PC-3 (cell line): ENCODE data around the gene BAIAP2. TPM values are rescaled to one million over a fixed set of nuclear protein-coding genes. Genes with fewer than 3 reads are reported as not detected.

ENCODE experiments used
- ATAC-seq: fragments of 200-7000 bp; cut with Tn5 transposase; 2 replicates; pipeline ENCODE4 v1.9.1; 2020; ENCODE audit warnings: mild to moderate bottlenecking, moderate library complexity
- BruUV-seq: library from RNA; stranded (reverse); fragments of 400-500 nt; replicated peaks from 2 replicates; lab custom pipeline; 2021; lab: Mats Ljungman, UMichigan
- CTCF ChIA-PET: fragments of 300-600 bp; sonication (Branson Sonifier 250); formaldehyde crosslinking; loops from one replicate; lab custom pipeline; 2022; ENCODE audit warnings: antibody characterized with exemption; lab: Charles Lee
- POLR2A ChIA-PET: fragments of 300-600 bp; sonication (Branson Sonifier 250); formaldehyde crosslinking; loops from one replicate; lab custom pipeline; 2022; ENCODE audit warnings: antibody characterized with exemption; ENCODE audit not compliant: unreplicated experiment; lab: Charles Lee
- DNase-seq: peaks from one replicate; pipeline ENCODE4 v3.0.0-alpha.2; 2015
- H2AFZ ChIP-seq: fragments of 300-600 bp; sonication (generic); 2 replicates; pipeline ENCODE4 v1.6.0; 2016; ENCODE audit warnings: antibody characterized with exemption, low read length
- H3F3A ChIP-seq: fragments of 300-600 bp; sonication (generic); one replicate; pipeline ENCODE4 v1.6.0; 2017; ENCODE audit warnings: antibody characterized with exemption, low read length, control low read depth, mild to moderate bottlenecking; ENCODE audit not compliant: unreplicated experiment
- H3K27ac ChIP-seq: fragments of 300-600 bp; sonication (generic); 2 replicates; pipeline ENCODE4 v1.5.1; 2016; ENCODE audit warnings: mild to moderate bottlenecking, low read length
- H3K27me3 ChIP-seq: fragments of 300-600 bp; sonication (generic); 2 replicates; pipeline ENCODE4 v1.6.1; 2016; ENCODE audit warnings: low read length, mixed read lengths
- H3K36me3 ChIP-seq: fragments of 300-600 bp; sonication (generic); 2 replicates; pipeline ENCODE4 v1.6.1; 2016; ENCODE audit warnings: low read depth, mixed run types, low read length, mixed read lengths
- H3K4me1 ChIP-seq: fragments of 300-600 bp; sonication (generic); 2 replicates; pipeline ENCODE4 v1.5.1; 2016; ENCODE audit warnings: low read length; ENCODE audit not compliant: insufficient read depth
- H3K4me2 ChIP-seq: fragments of 300-600 bp; sonication (generic); 2 replicates; pipeline ENCODE4 v1.6.0; 2016; ENCODE audit warnings: low read length
- H3K4me3 ChIP-seq: fragments of 300-600 bp; sonication (generic); 2 replicates; pipeline ENCODE4 v1.5.1; 2016; ENCODE audit warnings: mild to moderate bottlenecking, low read length, mixed read lengths
- H3K79me2 ChIP-seq: fragments of 300-600 bp; sonication (generic); 2 replicates; pipeline ENCODE4 v1.6.1; 2017; ENCODE audit warnings: low read length, mixed read lengths
- H3K9ac ChIP-seq: fragments of 300-600 bp; sonication (generic); 2 replicates; pipeline ENCODE4 v1.6.0; 2016; ENCODE audit warnings: mild to moderate bottlenecking, low read length
- H3K9me2 ChIP-seq: fragments of 300-600 bp; sonication (generic); replicated peaks from 2 replicates; pipeline ENCODE4 v1.6.1; 2016; ENCODE audit warnings: mixed run types, low read length, mixed read lengths
- H3K9me3 ChIP-seq: fragments of 300-600 bp; sonication (generic); 2 replicates; pipeline ENCODE4 v1.6.1; 2016; ENCODE audit warnings: low read length, mixed read lengths
- H4K20me1 ChIP-seq: fragments of 300-600 bp; sonication (generic); 2 replicates; pipeline ENCODE4 v1.6.1; 2016; ENCODE audit warnings: low read length, mixed read lengths
- CTCF ChIP-seq: fragments of 300-600 bp; sonication (generic); conservative IDR thresholded peaks from 2 replicates; pipeline ENCODE4 v1.5.1; 2017; ENCODE audit warnings: antibody characterized with exemption, low read depth, mild to moderate bottlenecking, low read length
- EZH2 ChIP-seq: fragments of 300-600 bp; sonication (generic); IDR thresholded peaks from one replicate; pipeline ENCODE4 v1.6.1; 2017; ENCODE audit warnings: antibody characterized with exemption, mild to moderate bottlenecking, low read length; ENCODE audit not compliant: unreplicated experiment
- EZH2phosphoT487 ChIP-seq: fragments of 300-600 bp; sonication (generic); IDR thresholded peaks from 2 replicates; pipeline ENCODE4 v1.6.1; 2018; ENCODE audit warnings: mild to moderate bottlenecking, antibody characterized with exemption, low read length, borderline replicate concordance
- intact Hi-C: fragments of 100-400 bp; cut with micrococcal nuclease; formaldehyde crosslinking; loops from 2 replicates; pipeline ENCODE4 v1.9.0; 2023
- total RNA-seq: library from RNA; depleted of rRNA; stranded (reverse); fragments of >200 nt; gene quantifications from 2 replicates; pipeline ENCODE4 v1.2.3, GENCODE V29; 2014

BAIAP2 gene
- total RNA-seq, 1 experiment from 2014 or later, result 56.9 TPM

GRCh38 chr17:81049372-81049911, 14.5 kb downstream of the BAIAP2 start:
- H3K9me3 ChIP-seq, result no peaks in the 10 kb centered on the region
- BruUV-seq, result no TSS peak
- no peaks in the 10 kb centered on the region for H3F3A ChIP-seq
- ChIA-PET POLR2A (no interaction called here), CTCF (no interaction called here)
- peaks cover 47% of the 10 kb centered on the region for H3K4me1 ChIP-seq
- TF ChIP-seq EZH2 (no peak), EZH2phosphoT487 (no peak), CTCF (no peak)
- H3K27me3 ChIP-seq, result no peaks in the 10 kb centered on the region
- DNase-seq (no peak), ATAC-seq (no peak)
- H2AFZ ChIP-seq, result no peak overlapping the region
- peak overlapping the region; percentile 58 for H3K9ac ChIP-seq
- no peaks in the 10 kb centered on the region for H3K9me2 ChIP-seq
- peak overlapping the region; percentile 81 for H3K4me2 ChIP-seq
- H3K27ac ChIP-seq, result peak overlapping the region; percentile 90
- H3K36me3 ChIP-seq, result 0 out of 2 replicates have a peak, but pooled peaks cover 2% of the 10 kb centered on the region
- H3K4me3 ChIP-seq, result peak overlapping the region; percentile 52
- peaks cover 30% of the 10 kb centered on the region; the same call in 1 of the 2 replicates for H4K20me1 ChIP-seq
- intact Hi-C loops, result no loop called here
- H3K79me2 ChIP-seq, result peaks cover 92% of the 10 kb centered on the region

DNA sequence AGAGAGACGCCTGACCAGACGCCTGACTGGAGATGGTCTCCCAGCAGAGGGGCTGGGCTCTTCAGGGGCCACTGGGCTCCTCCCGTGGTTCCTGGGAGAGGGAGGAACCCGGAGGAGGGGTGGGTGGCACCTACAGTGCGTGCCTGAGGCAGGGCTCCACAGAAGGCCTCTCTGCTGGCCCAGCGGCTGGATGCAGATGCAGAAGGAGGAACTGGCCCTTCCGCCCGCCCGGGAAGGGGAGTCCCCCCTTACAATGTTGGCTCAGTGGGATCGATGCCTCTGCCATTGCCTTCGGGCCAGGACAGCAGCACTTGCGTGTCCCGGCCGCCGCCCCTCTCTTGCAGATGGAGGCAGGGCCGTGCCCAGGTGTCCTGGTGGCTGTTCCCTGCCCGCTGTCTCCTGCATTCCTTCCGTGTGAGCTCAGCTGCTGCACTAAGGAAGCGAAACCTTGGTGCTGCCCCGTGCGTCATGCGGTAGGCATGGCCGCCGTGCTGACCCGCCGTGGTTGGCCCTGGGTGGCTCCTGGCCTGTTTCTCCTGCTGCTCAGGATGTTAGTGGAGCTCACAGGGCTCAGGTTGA, 15.1 kb downstream of the BAIAP2 start:
- DNase-seq (peak; percentile 93), ATAC-seq (peak; percentile 94)
- no peaks in the 10 kb centered on the region for H3K27me3 ChIP-seq
- H3K4me3 ChIP-seq, result peak overlapping the region; percentile 52
- POLR2A ChIA-PET, result interaction anchor here (0.8 kb wide), 1 partner anchor 14 kb away, joined by 3 read pairs; no protein-coding TSS in a partner anchor
- no TSS peak for BruUV-seq
- H3K9me2 ChIP-seq, result no peaks in the 10 kb centered on the region
- peaks cover 41% of the 10 kb centered on the region for H3K4me1 ChIP-seq
- intact Hi-C loops, result loop anchor here (1.0 kb wide), 1 partner anchor 45 kb away; no protein-coding TSS in a partner anchor
- no peaks in the 10 kb centered on the region for H3F3A ChIP-seq
- peaks cover 86% of the 10 kb centered on the region for H3K79me2 ChIP-seq
- TF ChIP-seq CTCF (no peak), EZH2phosphoT487 (no peak), EZH2 (no peak)
- CTCF ChIA-PET, result no interaction called here
- H3K9me3 ChIP-seq, result no peaks in the 10 kb centered on the region
- peak overlapping the region; percentile 81 for H3K4me2 ChIP-seq
- no peak overlapping the region for H2AFZ ChIP-seq
- 0 out of 2 replicates have a peak, but pooled peaks cover 2% of the 10 kb centered on the region for H3K36me3 ChIP-seq
- H4K20me1 ChIP-seq, result peaks cover 24% of the 10 kb centered on the region; the same call in 1 of the 2 replicates
- peak overlapping the region; percentile 90 for H3K27ac ChIP-seq
- peak overlapping the region; percentile 58 for H3K9ac ChIP-seq
